Hepatocyte (in vitro differentiated cells): ENCODE measurements around the gene CUX1. TPM values are rescaled to one million over a fixed set of nuclear protein-coding genes. Genes with fewer than 3 reads are reported as not detected.

Experiments used
- DNase-seq: peaks from one replicate; pipeline ENCODE4 v3.0.0-alpha.2; 2016; ENCODE audit warnings: low spot score
- H2AFZ ChIP-seq: fragments of 200-600 bp; sonication (generic); 2 replicates; pipeline ENCODE4 v1.6.0; 2016; ENCODE audit warnings: antibody characterized with exemption, mild to moderate bottlenecking
- H3K27ac ChIP-seq: fragments of 200-600 bp; sonication (generic); 2 replicates; pipeline ENCODE4 v1.5.1; 2016; ENCODE audit warnings: mild to moderate bottlenecking
- H3K27me3 ChIP-seq: fragments of 200-600 bp; sonication (generic); 2 replicates; pipeline ENCODE4 v1.6.1; 2016
- H3K36me3 ChIP-seq: fragments of 200-600 bp; sonication (generic); replicated peaks from 2 replicates; pipeline ENCODE4 v1.5.1; 2016; ENCODE audit warnings: low read depth; ENCODE audit not compliant: insufficient read depth
- H3K4me1 ChIP-seq: fragments of 200-600 bp; sonication (generic); 2 replicates; pipeline ENCODE4 v1.5.1; 2016; ENCODE audit warnings: mild to moderate bottlenecking, moderate library complexity; ENCODE audit not compliant: insufficient read depth
- H3K4me2 ChIP-seq: fragments of 200-600 bp; sonication (generic); 2 replicates; pipeline ENCODE4 v1.6.0; 2016
- H3K4me3 ChIP-seq: fragments of 200-600 bp; sonication (generic); 2 replicates; pipeline ENCODE4 v1.5.1; 2016; ENCODE audit warnings: mild to moderate bottlenecking
- H3K79me2 ChIP-seq: fragments of 200-600 bp; sonication (generic); 2 replicates; pipeline ENCODE4 v1.6.0; 2017; ENCODE audit warnings: mild to moderate bottlenecking
- H3K9me2 ChIP-seq: fragments of 200-600 bp; sonication (generic); replicated peaks from 2 replicates; pipeline ENCODE4 v1.6.0; 2017; ENCODE audit warnings: mild to moderate bottlenecking; ENCODE audit not compliant: insufficient read depth
- H3K9me3 ChIP-seq: fragments of 200-600 bp; sonication (generic); 2 replicates; pipeline ENCODE4 v1.5.1; 2016; ENCODE audit warnings: low read depth, mild to moderate bottlenecking
- H4K20me1 ChIP-seq: fragments of 200-600 bp; sonication (generic); 2 replicates; pipeline ENCODE4 v1.6.0; 2016; ENCODE audit warnings: mild to moderate bottlenecking; ENCODE audit not compliant: insufficient read depth, poor library complexity, severe bottlenecking
- CTCF ChIP-seq: fragments of 200-600 bp; sonication (generic); IDR thresholded peaks from 2 replicates; pipeline ENCODE4 v1.5.1; 2016; ENCODE audit warnings: antibody characterized with exemption, mild to moderate bottlenecking; ENCODE audit not compliant: poor library complexity
- EZH2 ChIP-seq: fragments of 200-600 bp; sonication (generic); IDR thresholded peaks from 2 replicates; pipeline ENCODE4 v1.6.1; 2016; ENCODE audit warnings: antibody characterized with exemption, mild to moderate bottlenecking, borderline replicate concordance
- EZH2phosphoT487 ChIP-seq: fragments of 200-600 bp; sonication (generic); IDR thresholded peaks from one replicate; pipeline ENCODE4 v1.6.1; 2018; ENCODE audit warnings: antibody characterized with exemption, mild to moderate bottlenecking, low read depth, moderate library complexity; ENCODE audit not compliant: unreplicated experiment, severe bottlenecking
- WGBS: methylation state at CpG from one replicate; pipeline ENCODE4 v1.1.6; 2016; ENCODE audit warnings: low lambda C conversion rate; ENCODE audit errors: missing lambda C conversion rate; 5-methylcytosine and 5-hydroxymethylcytosine counted together
- polyA plus RNA-seq: library from polyadenylated mRNA; unstranded; fragments of >200 nt; fragmentation: Nextera tagmentation; extraction: Ambion mirVana; gene quantifications from 2 replicates; pipeline ENCODE4 v1.2.1, GENCODE V29; 2016
- total RNA-seq: library from RNA; depleted of rRNA; stranded (reverse); fragments of >200 nt; gene quantifications from 2 replicates; pipeline ENCODE4 v1.2.3, GENCODE V29; 2014

The CUX1 gene
- total and polyA plus RNA-seq, 2 experiments from 2014 or later, result 60.1 to 76.8 TPM

GRCh38 chr7:101874028-101874427, 56.6 kb downstream of the CUX1 start:
- no peak overlapping the region for H3K4me2 ChIP-seq
- H3K9me3 ChIP-seq, result no peaks in the 10 kb centered on the region
- no peak overlapping the region for H2AFZ ChIP-seq
- TF ChIP-seq CTCF (no peak), EZH2 (no peak), EZH2phosphoT487 (no peak)
- H3K36me3 ChIP-seq, result no peaks in the 10 kb centered on the region
- H3K27me3 ChIP-seq, result no peaks in the 10 kb centered on the region
- peaks cover 33% of the 10 kb centered on the region for H4K20me1 ChIP-seq
- H3K4me1 ChIP-seq, result peaks cover 38% of the 10 kb centered on the region
- H3K27ac ChIP-seq, result peak overlapping the region; percentile 39
- H3K9me2 ChIP-seq, result no peaks in the 10 kb centered on the region
- H3K79me2 ChIP-seq, result peaks cover 93% of the 10 kb centered on the region
- 56% methylated on average over 5 of the region's 5 CpGs for WGBS
- no peak overlapping the region for H3K4me3 ChIP-seq
- DNase-seq, result no peak

DNA sequence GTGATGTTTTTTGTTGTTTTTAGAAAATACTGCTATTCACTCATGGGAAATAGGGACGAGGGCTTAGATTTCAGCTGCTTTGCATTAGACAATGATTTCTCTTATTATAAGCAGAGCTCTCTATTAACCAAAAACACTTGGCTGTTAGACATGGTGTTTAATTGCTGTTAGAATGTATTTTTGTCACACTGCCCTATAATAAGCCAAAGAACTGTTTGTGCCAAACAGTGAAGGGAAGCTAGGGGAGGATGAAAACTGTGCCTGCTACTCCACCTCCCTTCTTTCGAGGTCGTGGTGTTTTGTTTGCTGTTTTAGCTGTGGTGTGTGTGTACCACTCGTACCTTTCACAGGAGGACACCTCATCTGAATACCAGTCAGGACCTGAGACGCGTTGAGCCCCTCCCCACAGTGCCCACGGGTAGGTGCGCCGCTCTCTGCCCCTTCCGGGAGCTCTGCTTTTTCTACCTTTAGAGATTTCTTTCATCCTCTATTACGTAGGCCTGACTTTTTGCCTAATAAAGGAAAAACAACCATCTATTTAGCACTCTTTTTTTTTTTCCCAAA, 57.9 kb downstream of the CUX1 start:
- peak overlapping the region; percentile 8 for H3K27ac ChIP-seq

DNA sequence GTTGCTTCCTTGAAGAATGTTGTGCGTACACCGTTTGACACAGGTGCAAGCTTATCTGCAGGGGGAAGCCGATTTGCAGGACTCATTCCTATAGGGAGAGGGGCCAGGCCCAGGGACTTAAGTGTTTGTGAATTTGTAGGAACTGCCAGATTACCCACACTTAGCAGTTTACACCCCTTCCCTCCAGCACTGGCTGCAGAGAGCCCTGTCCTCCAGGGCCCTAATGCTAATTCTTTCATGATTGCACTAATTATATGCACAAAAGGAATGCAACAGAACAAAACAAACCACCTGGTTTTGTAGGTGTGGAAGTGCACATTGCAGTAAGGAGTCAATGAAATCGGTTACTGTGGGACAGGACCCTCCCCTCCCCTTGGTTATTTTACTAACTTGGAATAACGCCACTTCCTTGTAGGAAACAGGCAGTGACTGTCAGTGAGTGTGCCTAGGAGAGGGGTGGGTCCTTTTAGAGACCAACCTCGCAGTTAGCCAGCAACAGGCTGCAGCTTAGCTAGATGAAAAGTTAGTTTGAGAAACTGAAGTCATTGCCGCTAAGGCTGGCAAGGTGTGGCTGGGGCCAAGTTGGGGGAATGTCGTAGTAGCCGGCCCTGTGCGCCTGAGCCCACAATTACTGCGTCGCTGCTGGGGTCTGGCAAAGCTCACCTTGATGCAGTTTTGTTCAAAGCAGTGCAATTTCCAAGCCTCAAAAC, 60.6 kb downstream of the CUX1 start:
- Histone ChIP-seq H3K27ac (no peak overlapping the region), H3K4me2 (peak overlapping the region; percentile 3), H4K20me1 (peaks cover 8% of the 10 kb centered on the region), H3K9me3 (no peaks in the 10 kb centered on the region), H2AFZ (no peak overlapping the region), H3K79me2 (peaks cover 91% of the 10 kb centered on the region), H3K4me3 (no peak overlapping the region), H3K27me3 (no peaks in the 10 kb centered on the region), H3K36me3 (no peaks in the 10 kb centered on the region), H3K9me2 (no peaks in the 10 kb centered on the region), H3K4me1 (peaks cover 40% of the 10 kb centered on the region)
- TF ChIP-seq EZH2phosphoT487 (no peak), CTCF (no peak), EZH2 (no peak)
- DNase-seq, result no peak
- 74% methylated on average over 12 of the region's 12 CpGs for WGBS

More for the DNA sequence above, 57.9 kb downstream of the CUX1 start:
- Histone ChIP-seq H3K79me2 (peaks cover 97% of the 10 kb centered on the region), H3K4me2 (no peak overlapping the region), H4K20me1 (peaks cover 20% of the 10 kb centered on the region), H3K9me2 (no peaks in the 10 kb centered on the region), H3K36me3 (no peaks in the 10 kb centered on the region), H3K27me3 (no peaks in the 10 kb centered on the region), H3K9me3 (no peaks in the 10 kb centered on the region), H3K4me1 (peaks cover 28% of the 10 kb centered on the region), H2AFZ (no peak overlapping the region), H3K4me3 (no peak overlapping the region)
- DNase-seq, result no peak
- TF ChIP-seq EZH2, result no peak
- TF ChIP-seq CTCF, result no peak
- no peak for TF ChIP-seq EZH2phosphoT487
- WGBS, result 71% methylated on average over 11 of the region's 11 CpGs

GRCh38 chr7:101878938-101879337, 61.5 kb downstream of the CUX1 start:
- no peak for DNase-seq
- WGBS, result 95% methylated on average over 4 of the region's 4 CpGs

More at GRCh38 chr7:101878938-101879337, 61.5 kb downstream of the CUX1 start:
- Histone ChIP-seq H2AFZ (no peak overlapping the region), H3K36me3 (no peaks in the 10 kb centered on the region), H3K4me3 (no peak overlapping the region), H3K27me3 (no peaks in the 10 kb centered on the region), H3K4me2 (no peak overlapping the region), H3K9me3 (no peaks in the 10 kb centered on the region), H3K4me1 (peaks cover 46% of the 10 kb centered on the region), H3K27ac (no peak overlapping the region), H3K9me2 (no peaks in the 10 kb centered on the region), H4K20me1 (peaks cover 12% of the 10 kb centered on the region), H3K79me2 (peaks cover 87% of the 10 kb centered on the region)
- TF ChIP-seq EZH2, result no peak
- no peak for TF ChIP-seq EZH2phosphoT487
- no peak for TF ChIP-seq CTCF
